HEK293 (cell line): Measurements from ENCODE around the gene TADA2B.

Source experiments
- BCL11B ChIP-seq: fragments of 450-650 bp; formaldehyde crosslinking; IDR thresholded peaks from 2 replicates; pipeline ENCODE4 v1.5.1; 2016; ENCODE audit warnings: low read depth, missing biosample characterization, missing genetic modification characterization
- SETDB1 ChIP-seq: IDR thresholded peaks from one replicate; pipeline ENCODE4 v1.6.1; 2017; ENCODE audit warnings: mild to moderate bottlenecking, low read length, moderate library complexity, mixed read lengths; ENCODE audit not compliant: insufficient read length
- YY1 ChIP-seq: fragments of 450-650 bp; formaldehyde crosslinking; IDR thresholded peaks from 2 replicates; pipeline ENCODE4 v1.5.1; 2018; ENCODE audit warnings: missing biosample characterization, missing genetic modification characterization
- ZNF2 ChIP-seq: fragments of 450-650 bp; formaldehyde crosslinking; IDR thresholded peaks from 2 replicates; pipeline ENCODE4 v1.5.1; 2016; ENCODE audit warnings: missing biosample characterization, missing genetic modification characterization
- ZNF600 ChIP-seq: fragments of 450-650 bp; formaldehyde crosslinking; IDR thresholded peaks from 2 replicates; pipeline ENCODE4 v1.5.1; 2016; ENCODE audit warnings: missing biosample characterization, missing genetic modification characterization
- ZNF777 ChIP-seq: fragments of 450-650 bp; formaldehyde crosslinking; IDR thresholded peaks from 2 replicates; pipeline ENCODE4 v1.5.1; 2017; ENCODE audit warnings: missing biosample characterization, missing genetic modification characterization, borderline replicate concordance
- TF ChIP-seq, protein P1 (sequence below): fragments of 450-650 bp; formaldehyde crosslinking; IDR thresholded peaks from 2 replicates; pipeline ENCODE4 v1.5.1; 2016; ENCODE audit warnings: missing biosample characterization, missing genetic modification characterization
- TF ChIP-seq, protein P2 (sequence below): fragments of 450-650 bp; formaldehyde crosslinking; IDR thresholded peaks from 2 replicates; pipeline ENCODE4 v1.5.1; 2016; ENCODE audit warnings: missing biosample characterization, missing genetic modification characterization

DNA sequence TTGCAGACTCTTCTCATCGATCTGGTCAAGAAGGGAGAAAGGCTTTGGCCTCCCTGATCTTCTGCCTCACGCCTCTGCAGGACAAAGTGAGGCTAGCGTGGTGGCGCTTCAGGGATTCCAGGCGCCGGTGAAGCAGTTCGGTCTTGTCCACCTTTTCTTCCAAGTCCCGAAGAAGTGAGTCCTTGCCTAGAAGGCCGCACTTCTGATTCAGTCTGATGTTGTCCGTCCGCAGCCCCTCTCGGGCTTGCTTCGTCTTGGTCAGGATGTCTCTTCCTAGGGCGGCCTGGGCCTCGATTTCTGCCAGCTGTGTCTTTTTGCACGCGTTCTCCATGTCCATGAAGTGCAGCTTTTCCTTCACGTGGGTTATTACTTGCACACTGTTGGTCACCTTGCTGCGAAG is 1.9 kb upstream of the TADA2B start:
- TF ChIP-seq BCL11B (tag by site-specific recombination) = no peak
- no peak for TF ChIP-seq ZNF777 (tag by site-specific recombination)
- TF ChIP-seq, protein P1, sequence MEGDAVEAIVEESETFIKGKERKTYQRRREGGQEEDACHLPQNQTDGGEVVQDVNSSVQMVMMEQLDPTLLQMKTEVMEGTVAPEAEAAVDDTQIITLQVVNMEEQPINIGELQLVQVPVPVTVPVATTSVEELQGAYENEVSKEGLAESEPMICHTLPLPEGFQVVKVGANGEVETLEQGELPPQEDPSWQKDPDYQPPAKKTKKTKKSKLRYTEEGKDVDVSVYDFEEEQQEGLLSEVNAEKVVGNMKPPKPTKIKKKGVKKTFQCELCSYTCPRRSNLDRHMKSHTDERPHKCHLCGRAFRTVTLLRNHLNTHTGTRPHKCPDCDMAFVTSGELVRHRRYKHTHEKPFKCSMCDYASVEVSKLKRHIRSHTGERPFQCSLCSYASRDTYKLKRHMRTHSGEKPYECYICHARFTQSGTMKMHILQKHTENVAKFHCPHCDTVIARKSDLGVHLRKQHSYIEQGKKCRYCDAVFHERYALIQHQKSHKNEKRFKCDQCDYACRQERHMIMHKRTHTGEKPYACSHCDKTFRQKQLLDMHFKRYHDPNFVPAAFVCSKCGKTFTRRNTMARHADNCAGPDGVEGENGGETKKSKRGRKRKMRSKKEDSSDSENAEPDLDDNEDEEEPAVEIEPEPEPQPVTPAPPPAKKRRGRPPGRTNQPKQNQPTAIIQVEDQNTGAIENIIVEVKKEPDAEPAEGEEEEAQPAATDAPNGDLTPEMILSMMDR (tag by site-specific recombination) = no peak
- no peak for TF ChIP-seq ZNF2 (tag by site-specific recombination)
- no peak for TF ChIP-seq SETDB1
- no peak for TF ChIP-seq YY1 (tag by site-specific recombination)
- TF ChIP-seq, protein P2, sequence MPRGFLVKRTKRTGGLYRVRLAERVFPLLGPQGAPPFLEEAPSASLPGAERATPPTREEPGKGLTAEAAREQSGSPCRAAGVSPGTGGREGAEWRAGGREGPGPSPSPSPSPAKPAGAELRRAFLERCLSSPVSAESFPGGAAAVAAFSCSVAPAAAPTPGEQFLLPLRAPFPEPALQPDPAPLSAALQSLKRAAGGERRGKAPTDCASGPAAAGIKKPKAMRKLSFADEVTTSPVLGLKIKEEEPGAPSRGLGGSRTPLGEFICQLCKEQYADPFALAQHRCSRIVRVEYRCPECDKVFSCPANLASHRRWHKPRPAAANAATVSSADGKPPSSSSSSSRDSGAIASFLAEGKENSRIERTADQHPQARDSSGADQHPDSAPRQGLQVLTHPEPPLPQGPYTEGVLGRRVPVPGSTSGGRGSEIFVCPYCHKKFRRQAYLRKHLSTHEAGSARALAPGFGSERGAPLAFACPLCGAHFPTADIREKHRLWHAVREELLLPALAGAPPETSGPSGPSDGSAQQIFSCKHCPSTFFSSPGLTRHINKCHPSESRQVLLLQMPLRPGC (tag by site-specific recombination) = no peak
- no peak for TF ChIP-seq ZNF600 (tag by site-specific recombination)
